Muscle layer of colon (tissue), 2 donors: ENCODE results near the gene SUMO3.

Experiments used
- H3K27ac ChIP-seq: one replicate; pipeline ENCODE4 v1.7.0; 2013; ENCODE audit warnings: low read depth, mild to moderate bottlenecking, low read length, moderate library complexity
- H3K27me3 ChIP-seq, 2 donors: one replicate each; pipeline ENCODE4 v1.7.0; 2013; ENCODE audit warnings: low read length in 2 of 2, mild to moderate bottlenecking in 2 of 2; ENCODE audit not compliant: insufficient read depth in 2 of 2, control insufficient read depth in 1 of 2
- H3K36me3 ChIP-seq: one replicate; pipeline ENCODE4 v1.7.0; 2013; ENCODE audit warnings: mild to moderate bottlenecking, low read length; ENCODE audit not compliant: insufficient read depth
- H3K4me1 ChIP-seq: one replicate; pipeline ENCODE4 v1.7.0; 2013; ENCODE audit warnings: mild to moderate bottlenecking, low read length; ENCODE audit not compliant: insufficient read depth
- H3K4me3 ChIP-seq, 2 donors: one replicate each; pipeline ENCODE4 v1.7.0; 2013; ENCODE audit warnings: low read length in 2 of 2, low read depth in 1 of 2, mild to moderate bottlenecking in 1 of 2, moderate library complexity in 1 of 2
- H3K9ac ChIP-seq: one replicate; pipeline ENCODE4 v1.7.0; 2013; ENCODE audit warnings: low read length
- H3K9me3 ChIP-seq: one replicate; pipeline ENCODE4 v1.7.0; 2013; ENCODE audit warnings: mild to moderate bottlenecking, low read length
- donor health status: abdominal sarcoma.
- donor health status: Adenocarcinoma of cecum.

Gene SUMO3

GRCh38 chr21:44780137-44780502, 37.7 kb downstream of the SUMO3 start:
- Histone ChIP-seq H3K9me3 (no peaks in the 10 kb centered on the region), H3K27ac (no peak overlapping the region)

DNA sequence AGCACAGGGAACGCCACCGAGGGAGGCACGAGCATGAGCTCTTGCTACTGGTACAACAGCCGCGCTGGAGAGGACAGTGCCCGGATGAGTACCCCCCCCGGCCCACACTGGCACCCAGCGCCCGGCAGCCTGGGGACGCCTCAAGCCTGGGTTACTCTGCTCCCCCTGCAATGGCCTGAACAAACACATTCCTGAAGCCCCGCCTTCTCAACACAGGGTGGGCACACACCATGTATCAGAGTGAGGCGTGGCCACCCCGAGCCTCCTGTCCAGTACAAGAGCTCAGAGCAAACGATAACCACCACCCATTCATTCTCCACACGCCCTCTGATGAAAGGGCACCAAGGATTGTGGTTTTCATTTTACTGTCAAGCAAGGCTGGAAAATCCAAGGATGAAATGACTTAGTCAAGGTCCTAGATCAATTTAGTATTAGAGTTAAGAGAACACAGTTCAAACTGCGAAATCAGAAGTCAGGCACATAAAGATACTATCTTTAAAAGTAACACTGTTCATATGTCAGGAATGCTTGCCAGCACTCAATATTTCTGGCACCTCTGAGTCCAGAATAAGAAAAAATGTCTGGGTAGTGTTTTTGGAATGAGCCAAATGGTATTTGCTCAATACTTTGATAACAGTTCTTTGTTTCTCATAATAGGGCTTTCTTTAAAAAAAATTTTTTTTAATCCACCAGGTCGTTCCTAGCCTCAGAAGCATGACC, 38.3 kb downstream of the SUMO3 start:
- Histone ChIP-seq H3K36me3 (peaks cover 17% of the 10 kb centered on the region), H3K4me1 (peaks cover 6% of the 10 kb centered on the region), H3K4me3 (no peak overlapping the region), H3K27me3 (no peaks in the 10 kb centered on the region), H3K9me3 (no peaks in the 10 kb centered on the region), H3K27ac (no peak overlapping the region), H3K9ac (no peak overlapping the region)

More at GRCh38 chr21:44780137-44780502, 37.7 kb downstream of the SUMO3 start:
- no peak overlapping the region for H3K9ac ChIP-seq
- no peak overlapping the region for H3K4me3 ChIP-seq
- peaks cover 11% of the 10 kb centered on the region for H3K36me3 ChIP-seq
- H3K4me1 ChIP-seq, result peaks cover 8% of the 10 kb centered on the region
- no peaks in the 10 kb centered on the region for H3K27me3 ChIP-seq

DNA sequence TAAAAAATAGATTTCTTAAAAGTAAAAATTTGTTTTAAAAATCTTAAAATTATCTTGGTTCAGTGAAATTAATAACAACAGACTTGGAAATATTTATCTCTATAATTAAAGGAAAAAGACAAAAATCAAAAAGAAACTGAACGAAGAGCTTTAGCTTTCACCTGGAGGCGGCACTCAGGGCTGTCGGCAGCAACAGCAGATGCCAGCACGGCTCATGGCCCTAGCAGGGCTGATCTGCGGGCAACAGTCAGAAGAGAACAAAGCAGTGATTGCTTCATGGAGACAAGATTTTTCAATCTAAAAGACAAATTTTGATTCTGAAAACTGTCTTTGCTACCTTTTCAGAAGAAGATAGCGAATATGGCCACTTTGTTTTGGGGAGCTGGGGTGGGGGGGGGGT, 38.9 kb downstream of the SUMO3 start:
- H3K9ac ChIP-seq, result no peak overlapping the region
- H3K27ac ChIP-seq, result no peak overlapping the region
- peaks cover 6% of the 10 kb centered on the region for H3K4me1 ChIP-seq
- H3K9me3 ChIP-seq, result no peaks in the 10 kb centered on the region
- H3K4me3 ChIP-seq, result no peak overlapping the region
- H3K36me3 ChIP-seq, result peaks cover 20% of the 10 kb centered on the region
- H3K27me3 ChIP-seq, result no peaks in the 10 kb centered on the region

GRCh38 chr21:44778499-44778911, 39.4 kb downstream of the SUMO3 start:
- Histone ChIP-seq H3K9me3 (no peaks in the 10 kb centered on the region), H3K9ac (no peak overlapping the region), H3K4me3 (no peak overlapping the region), H3K27ac (no peak overlapping the region), H3K4me1 (peaks cover 6% of the 10 kb centered on the region), H3K36me3 (peaks cover 25% of the 10 kb centered on the region), H3K27me3 (no peaks in the 10 kb centered on the region)

- H3K9ac ChIP-seq, result no peak overlapping the region
- no peaks in the 10 kb centered on the region for H3K27me3 ChIP-seq
- H3K36me3 ChIP-seq, result peaks cover 29% of the 10 kb centered on the region
- H3K9me3 ChIP-seq, result no peaks in the 10 kb centered on the region
- H3K27ac ChIP-seq, result no peak overlapping the region
- peaks cover 6% of the 10 kb centered on the region for H3K4me1 ChIP-seq
- no peak overlapping the region for H3K4me3 ChIP-seq
Measured at GRCh38 chr21:44778094-44778493, 39.8 kb downstream of the SUMO3 start.

DNA sequence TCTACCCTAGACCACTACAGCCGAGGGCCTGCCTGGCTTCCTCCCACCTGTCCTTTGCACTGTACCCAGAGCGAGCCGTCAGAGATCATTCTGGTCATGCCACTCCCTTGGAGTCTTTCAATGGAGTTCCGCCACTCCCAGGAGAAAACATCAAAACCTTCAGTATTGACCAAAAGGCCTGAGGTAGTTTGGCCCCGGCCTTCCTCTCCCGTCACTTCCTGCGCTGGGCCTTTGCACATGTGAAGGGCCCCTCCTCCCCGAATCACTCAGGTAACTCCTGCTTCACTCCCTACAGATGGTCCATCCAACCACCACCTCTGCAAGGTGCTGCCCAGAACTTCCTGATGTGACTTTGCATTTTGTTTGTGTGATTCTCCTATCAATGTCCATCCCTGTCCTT, 42.9 kb downstream of the SUMO3 start:
- no peak overlapping the region for H3K9ac ChIP-seq
- no peak overlapping the region for H3K4me3 ChIP-seq
- no peaks in the 10 kb centered on the region for H3K9me3 ChIP-seq
- peaks cover 59% of the 10 kb centered on the region for H3K36me3 ChIP-seq
- no peaks in the 10 kb centered on the region for H3K27me3 ChIP-seq
- no peak overlapping the region for H3K27ac ChIP-seq
- peaks cover under 1% of the 10 kb centered on the region for H3K4me1 ChIP-seq

GRCh38 chr21:44773291-44773932, 44.5 kb downstream of the SUMO3 start:
- H3K27ac ChIP-seq, result no peak overlapping the region
- H3K4me1 ChIP-seq, result no peaks in the 10 kb centered on the region
- H3K36me3 ChIP-seq, result peaks cover 65% of the 10 kb centered on the region

DNA sequence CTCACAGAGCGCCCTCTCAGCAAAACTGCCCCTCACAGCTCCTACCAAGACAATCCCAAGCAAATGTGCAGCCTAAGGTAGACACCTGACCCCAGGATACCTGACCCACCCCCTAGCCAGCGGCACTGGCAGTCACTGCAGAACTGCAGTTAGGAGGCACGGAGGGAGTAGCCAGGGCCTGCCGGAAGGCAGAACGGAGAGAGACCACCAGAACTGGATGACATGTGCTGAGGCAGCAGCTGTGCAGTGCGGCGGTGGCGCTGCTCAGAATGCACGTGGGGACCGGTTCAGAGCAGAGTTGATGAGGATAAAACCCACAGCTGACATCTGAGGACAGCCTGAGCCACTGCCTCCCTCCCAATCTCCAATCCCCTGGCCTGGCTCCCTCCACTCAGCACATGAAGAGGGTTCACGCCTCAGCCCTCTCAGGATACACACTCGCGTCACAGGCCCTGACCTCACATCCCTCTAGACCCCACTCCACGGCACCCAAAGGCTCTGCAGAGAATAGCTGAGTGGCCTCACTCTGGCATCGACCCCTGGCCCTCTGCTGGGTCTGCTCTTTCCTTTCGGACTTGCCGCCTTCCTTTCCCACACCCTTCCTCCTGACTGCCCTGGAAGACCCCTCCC, 45.9 kb downstream of the SUMO3 start:
- H3K9ac ChIP-seq, result no peak overlapping the region
- peaks cover 62% of the 10 kb centered on the region for H3K36me3 ChIP-seq
- H3K27ac ChIP-seq, result no peak overlapping the region
- no peaks in the 10 kb centered on the region for H3K27me3 ChIP-seq
- peaks cover 5% of the 10 kb centered on the region for H3K4me1 ChIP-seq
- H3K9me3 ChIP-seq, result no peaks in the 10 kb centered on the region
- H3K4me3 ChIP-seq, result no peak overlapping the region

More at GRCh38 chr21:44773291-44773932, 44.5 kb downstream of the SUMO3 start:
- Histone ChIP-seq H3K27me3 (no peaks in the 10 kb centered on the region), H3K9ac (no peak overlapping the region), H3K4me3 (no peak overlapping the region), H3K9me3 (no peaks in the 10 kb centered on the region)

DNA sequence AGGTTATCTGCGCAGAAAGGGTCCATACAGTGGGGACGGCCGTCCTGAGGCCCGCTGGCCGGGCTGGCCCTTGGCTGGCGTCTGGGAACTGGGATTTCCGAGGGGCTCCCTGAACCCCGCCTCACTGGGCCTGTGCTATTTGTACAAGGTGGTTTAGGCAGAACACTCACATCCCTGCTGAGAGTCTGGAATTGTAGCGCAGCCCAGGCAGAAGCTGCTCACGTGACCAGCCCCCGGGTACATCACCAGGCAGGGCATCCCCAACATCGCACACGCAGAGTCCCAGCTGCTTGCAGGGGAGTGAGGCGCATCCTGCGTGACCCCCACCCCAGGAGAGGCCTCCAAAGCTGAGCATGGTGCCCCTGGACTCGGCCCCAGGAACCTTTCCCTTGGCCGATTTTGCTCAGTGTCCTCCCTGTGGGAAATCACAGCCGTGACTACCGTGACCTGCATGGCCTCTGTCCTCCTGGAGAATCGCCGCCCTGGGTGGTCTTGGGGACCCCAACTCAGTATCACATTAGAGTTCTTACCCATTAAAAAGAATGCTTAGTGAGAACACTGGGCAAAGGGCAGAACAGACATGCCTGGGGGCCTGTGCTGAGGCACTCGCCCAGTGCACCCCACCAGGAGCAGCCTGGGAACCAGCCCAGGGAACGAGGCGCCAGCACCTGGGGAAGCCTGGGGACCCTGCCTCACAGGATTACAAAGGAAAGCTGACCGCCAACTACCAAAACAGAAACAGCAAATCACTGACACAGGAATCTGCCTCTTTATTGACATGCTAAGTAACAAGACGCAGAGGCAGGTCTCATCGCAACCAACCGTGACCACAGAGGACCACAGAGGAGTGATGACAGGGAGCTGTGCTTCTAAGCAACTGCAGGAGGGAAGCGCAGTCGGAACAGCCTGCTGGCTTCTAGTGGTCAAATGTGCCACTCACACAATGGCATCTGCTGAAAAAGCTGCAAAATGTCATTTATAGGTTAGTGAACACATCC, 49.7 kb downstream of the SUMO3 start:
- no peaks in the 10 kb centered on the region for H3K27me3 ChIP-seq
- H3K4me3 ChIP-seq, result no peak overlapping the region
- no peaks in the 10 kb centered on the region for H3K9me3 ChIP-seq
- H3K4me1 ChIP-seq, result peaks cover 7% of the 10 kb centered on the region
- peaks cover 36% of the 10 kb centered on the region for H3K36me3 ChIP-seq
- H3K27ac ChIP-seq, result no peak overlapping the region
- no peak overlapping the region for H3K9ac ChIP-seq

- no peaks in the 10 kb centered on the region for H3K27me3 ChIP-seq
Measured at GRCh38 chr21:44766818-44767354, 51.0 kb downstream of the SUMO3 start.

More at GRCh38 chr21:44766818-44767354, 51.0 kb downstream of the SUMO3 start:
- Histone ChIP-seq H3K27ac (no peak overlapping the region), H3K9ac (no peak overlapping the region), H3K36me3 (peaks cover 24% of the 10 kb centered on the region), H3K9me3 (no peaks in the 10 kb centered on the region), H3K4me1 (peaks cover 7% of the 10 kb centered on the region), H3K4me3 (no peak overlapping the region)
